CD8-positive, alpha-beta memory T cell (primary cell): Measurements from ENCODE around the gene ADCY7. TPM values are rescaled to one million over a fixed set of nuclear protein-coding genes. Genes with fewer than 3 reads are reported as not detected.

Source experiments
- CTCF ChIA-PET: fragments of 350-600 bp; sonication (Branson Sonifier 250); formaldehyde crosslinking; loops from one replicate; lab custom pipeline; 2021; ENCODE audit warnings: antibody characterized with exemption; lab: Charles Lee
- POLR2A ChIA-PET: fragments of 350-600 bp; sonication (Branson Sonifier 250); formaldehyde crosslinking; loops from one replicate; lab custom pipeline; 2021; ENCODE audit warnings: antibody characterized with exemption; lab: Charles Lee
- DNase-seq, 5 donors: peaks; one replicate each; pipeline versions ENCODE4 v3.0.0 to v3.0.0-alpha.2; 2020 to 2022; ENCODE audit warnings: mixed read lengths in 1 of 5
- H3K27ac ChIP-seq: one replicate; pipeline ENCODE4 v1.7.0; 2013; ENCODE audit warnings: low read depth, mild to moderate bottlenecking, low read length, moderate library complexity
- H3K27me3 ChIP-seq: 2 replicates; pipeline ENCODE4 v1.7.0; 2013; ENCODE audit warnings: low read length, mild to moderate bottlenecking; ENCODE audit not compliant: insufficient read depth, poor library complexity, severe bottlenecking
- H3K36me3 ChIP-seq: 2 replicates; pipeline ENCODE4 v1.7.0; 2013; ENCODE audit warnings: mild to moderate bottlenecking, low read length, moderate library complexity; ENCODE audit not compliant: insufficient read depth
- H3K4me1 ChIP-seq: 2 replicates; pipeline ENCODE4 v1.7.0; 2013; ENCODE audit warnings: mild to moderate bottlenecking, low read length, moderate library complexity; ENCODE audit not compliant: insufficient read depth
- H3K4me3 ChIP-seq: 2 replicates; pipeline ENCODE4 v1.7.0; 2013; ENCODE audit warnings: mild to moderate bottlenecking, low read length
- H3K9me3 ChIP-seq: 2 replicates; pipeline ENCODE4 v1.7.0; 2013; ENCODE audit warnings: mild to moderate bottlenecking, low read length
- H3K27ac Mint-ChIP-seq, 8 donors: one replicate each; pipeline ENCODE4 v1.8.0; 2020 to 2021; ENCODE audit warnings: mixed read lengths in 8 of 8, mild to moderate bottlenecking in 6 of 8, inconsistent platforms in 3 of 8, moderate library complexity in 3 of 8
- H3K27me3 Mint-ChIP-seq, 2 donors: one replicate each; pipeline ENCODE4 v1.8.0; 2020 to 2021; ENCODE audit warnings: mixed read lengths in 2 of 2, mild to moderate bottlenecking in 1 of 2, moderate library complexity in 1 of 2
- H3K36me3 Mint-ChIP-seq, 3 donors: one replicate each; pipeline ENCODE4 v1.8.0; 2020 to 2021; ENCODE audit warnings: mixed read lengths in 3 of 3, inconsistent platforms in 1 of 3, mild to moderate bottlenecking in 1 of 3
- H3K4me1 Mint-ChIP-seq, 3 donors: one replicate each; pipeline ENCODE4 v1.8.0; 2020 to 2021; ENCODE audit warnings: mixed read lengths in 3 of 3, inconsistent platforms in 1 of 3, mild to moderate bottlenecking in 1 of 3
- H3K4me3 Mint-ChIP-seq, 7 donors: one replicate each; pipeline ENCODE4 v1.8.0; 2020 to 2021; ENCODE audit warnings: mixed read lengths in 7 of 7, mild to moderate bottlenecking in 6 of 7, moderate library complexity in 4 of 7, inconsistent platforms in 2 of 7
- H3K9me3 Mint-ChIP-seq, 5 donors: one replicate each; pipeline ENCODE4 v1.8.0; 2020 to 2022; ENCODE audit warnings: mixed read lengths in 5 of 5, mild to moderate bottlenecking in 3 of 5, moderate library complexity in 2 of 5, inconsistent platforms in 1 of 5
- polyA plus RNA-seq: library from polyadenylated mRNA; unstranded; fragments of 300-500 nt; fragmentation: Illumina TruSeq; gene quantifications from one replicate; pipeline ENCODE4 v1.2.3, GENCODE V29; 2021
- total RNA-seq, 2 experiments: library from RNA; stranded (reverse); gene quantifications; one replicate each; pipeline ENCODE4 v1.2.3, GENCODE V29; 2021

The ADCY7 gene
- total and polyA plus RNA-seq, 3 experiments from 2014 or later, result 76.6 to 88.1 (median 83.4) TPM

- CTCF ChIA-PET, result interaction anchor here (0.9 to 1.3 kb wide), 2 partner anchors 21 to 29 kb away, joined by 3 read pairs; no protein-coding TSS in a partner anchor
- POLR2A ChIA-PET, result no interaction called here
- no peak overlapping the region for H3K4me3 Mint-ChIP-seq
- no peaks in the 10 kb centered on the region for H3K9me3 Mint-ChIP-seq
- no peaks in the 10 kb centered on the region for H3K27me3 ChIP-seq
- peaks cover 7% of the 10 kb centered on the region for H3K4me1 ChIP-seq
- H3K4me3 ChIP-seq, result no peak overlapping the region
- H3K4me1 Mint-ChIP-seq, result peaks cover under 1 to 8% (median 7%) of the 10 kb centered on the region in 3 donors
- H3K27ac ChIP-seq, result no peak overlapping the region
- peak overlapping the region in 6 of 8 donors; percentile 9 to 88 (median 56) for H3K27ac Mint-ChIP-seq
- H3K36me3 ChIP-seq, result peaks cover 46% of the 10 kb centered on the region
- H3K9me3 ChIP-seq, result no peaks in the 10 kb centered on the region
- no peaks in the 10 kb centered on the region for H3K27me3 Mint-ChIP-seq
- peaks cover 0 to 86% (median 13%) of the 10 kb centered on the region in 3 donors for H3K36me3 Mint-ChIP-seq
- peak in 1 of 5 donors; percentile 44 for DNase-seq
Measured at GRCh38 chr16:50308237-50308965, 42.0 kb downstream of the ADCY7 start.

GRCh38 chr16:50309156-50309526, 42.8 kb downstream of the ADCY7 start:
- ChIA-PET CTCF (interaction anchor here (0.9 to 1.5 kb wide), 4 partner anchors 22 to 39 kb away, joined by 3 to 4 read pairs (median 3); no protein-coding TSS in a partner anchor), POLR2A (interaction anchor here (0.6 kb wide), 1 partner anchor 29 kb away, joined by 3 read pairs; no protein-coding TSS in a partner anchor)
- DNase-seq, result peak in 1 of 5 donors; percentile 33
- Histone ChIP-seq H3K4me1 (peaks cover 14% of the 10 kb centered on the region), H3K9me3 (no peaks in the 10 kb centered on the region), H3K36me3 (peaks cover 53% of the 10 kb centered on the region), H3K27me3 (no peaks in the 10 kb centered on the region), H3K4me3 (no peak overlapping the region), H3K27ac (no peak overlapping the region)
- H3K27ac Mint-ChIP-seq, result peak overlapping the region in 4 of 8 donors; percentile 45 to 94 (median 76)
- H3K36me3 Mint-ChIP-seq, result peaks cover 0 to 87% (median 17%) of the 10 kb centered on the region in 3 donors
- no peaks in the 10 kb centered on the region for H3K9me3 Mint-ChIP-seq
- H3K27me3 Mint-ChIP-seq, result no peaks in the 10 kb centered on the region
- peaks cover 8 to 11% (median 11%) of the 10 kb centered on the region in 3 donors for H3K4me1 Mint-ChIP-seq
- H3K4me3 Mint-ChIP-seq, result no peak overlapping the region

- Histone ChIP-seq H3K27me3 (no peaks in the 10 kb centered on the region), H3K4me3 (no peak overlapping the region), H3K27ac (no peak overlapping the region), H3K4me1 (peaks cover 14% of the 10 kb centered on the region), H3K9me3 (no peaks in the 10 kb centered on the region), H3K36me3 (peaks cover 59% of the 10 kb centered on the region)
- H3K4me3 Mint-ChIP-seq, result peak overlapping the region in 1 of 7 donors; percentile 73
- H3K27ac Mint-ChIP-seq, result peak overlapping the region in 7 of 8 donors; percentile 62 to 94 (median 73)
- POLR2A ChIA-PET, result interaction anchor here (0.6 kb wide), 1 partner anchor 29 kb away, joined by 3 read pairs; no protein-coding TSS in a partner anchor
- DNase-seq, result peak in 1 of 5 donors; percentile 35
- CTCF ChIA-PET, result interaction anchor here (1.0 to 1.6 kb wide), 5 partner anchors 30 to 355 kb away, joined by 3 to 4 read pairs (median 3); no protein-coding TSS in a partner anchor
- H3K27me3 Mint-ChIP-seq, result no peaks in the 10 kb centered on the region
- H3K36me3 Mint-ChIP-seq, result peaks cover under 1 to 87% (median 17%) of the 10 kb centered on the region in 3 donors
- peaks cover 8 to 11% (median 11%) of the 10 kb centered on the region in 3 donors for H3K4me1 Mint-ChIP-seq
- H3K9me3 Mint-ChIP-seq, result no peaks in the 10 kb centered on the region
Measured at GRCh38 chr16:50309527-50310307, 43.4 kb downstream of the ADCY7 start.

- peaks cover 14% of the 10 kb centered on the region for H3K4me1 ChIP-seq
- H3K9me3 ChIP-seq, result no peaks in the 10 kb centered on the region
- Mint-ChIP-seq H3K27ac (peak overlapping the region in 7 of 8 donors; percentile 62 to 94 (median 73)), H3K4me1 (peaks cover 8 to 13% (median 11%) of the 10 kb centered on the region in 3 donors), H3K9me3 (no peaks in the 10 kb centered on the region), H3K36me3 (peaks cover 4 to 87% (median 20%) of the 10 kb centered on the region in 3 donors), H3K27me3 (no peaks in the 10 kb centered on the region), H3K4me3 (peak overlapping the region in 2 of 7 donors; percentile 26 to 78)
- H3K27ac ChIP-seq, result no peak overlapping the region
- peaks cover 67% of the 10 kb centered on the region for H3K36me3 ChIP-seq
- peak in 1 of 5 donors; percentile 42 for DNase-seq
- ChIA-PET POLR2A (no interaction called here), CTCF (interaction anchor here (1.0 to 1.6 kb wide), 5 partner anchors 17 to 355 kb away, joined by 3 to 4 read pairs (median 3); no protein-coding TSS in a partner anchor)
- H3K4me3 ChIP-seq, result no peak overlapping the region
- no peaks in the 10 kb centered on the region for H3K27me3 ChIP-seq
Measured at GRCh38 chr16:50310308-50311133, 44.2 kb downstream of the ADCY7 start.

GRCh38 chr16:50311134-50311528, 44.8 kb downstream of the ADCY7 start:
- peak overlapping the region in 1 of 8 donors; percentile 43 for H3K27ac Mint-ChIP-seq
- H3K27me3 Mint-ChIP-seq, result no peaks in the 10 kb centered on the region
- Histone ChIP-seq H3K4me3 (no peak overlapping the region), H3K36me3 (peaks cover 69% of the 10 kb centered on the region), H3K4me1 (peaks cover 14% of the 10 kb centered on the region), H3K27me3 (no peaks in the 10 kb centered on the region), H3K9me3 (no peaks in the 10 kb centered on the region), H3K27ac (no peak overlapping the region)
- H3K36me3 Mint-ChIP-seq, result peaks cover 4 to 90% (median 20%) of the 10 kb centered on the region in 3 donors
- H3K9me3 Mint-ChIP-seq, result no peaks in the 10 kb centered on the region
- H3K4me1 Mint-ChIP-seq, result peaks cover 8 to 13% (median 11%) of the 10 kb centered on the region in 3 donors
- ChIA-PET POLR2A (no interaction called here), CTCF (interaction anchor here (1.2 to 1.6 kb wide), 2 partner anchors 16 to 354 kb away, joined by 3 to 4 read pairs; no protein-coding TSS in a partner anchor)
- DNase-seq, result no peak
- H3K4me3 Mint-ChIP-seq, result no peak overlapping the region

- H3K27ac Mint-ChIP-seq, result peak overlapping the region in 6 of 8 donors; percentile 12 to 78 (median 71)
- peaks cover 9 to 12% (median 11%) of the 10 kb centered on the region in 3 donors for H3K4me1 Mint-ChIP-seq
- Histone ChIP-seq H3K36me3 (peaks cover 72% of the 10 kb centered on the region), H3K4me3 (no peak overlapping the region), H3K4me1 (peaks cover 14% of the 10 kb centered on the region), H3K27ac (no peak overlapping the region), H3K9me3 (no peaks in the 10 kb centered on the region), H3K27me3 (no peaks in the 10 kb centered on the region)
- no peaks in the 10 kb centered on the region for H3K9me3 Mint-ChIP-seq
- H3K36me3 Mint-ChIP-seq, result peaks cover 4 to 91% (median 26%) of the 10 kb centered on the region in 3 donors
- H3K4me3 Mint-ChIP-seq, result peak overlapping the region in 1 of 7 donors; percentile 40
- H3K27me3 Mint-ChIP-seq, result no peaks in the 10 kb centered on the region
- no peak for DNase-seq
- POLR2A ChIA-PET, result no interaction called here
- CTCF ChIA-PET, result interaction anchor here (1.2 kb wide), 1 partner anchor 15 kb away, joined by 3 read pairs; no protein-coding TSS in a partner anchor
Measured at GRCh38 chr16:50311891-50312501, 45.6 kb downstream of the ADCY7 start.
